Measurements from ENCODE around the gene RASGEF1B.

RASGEF1B gene

DNA sequence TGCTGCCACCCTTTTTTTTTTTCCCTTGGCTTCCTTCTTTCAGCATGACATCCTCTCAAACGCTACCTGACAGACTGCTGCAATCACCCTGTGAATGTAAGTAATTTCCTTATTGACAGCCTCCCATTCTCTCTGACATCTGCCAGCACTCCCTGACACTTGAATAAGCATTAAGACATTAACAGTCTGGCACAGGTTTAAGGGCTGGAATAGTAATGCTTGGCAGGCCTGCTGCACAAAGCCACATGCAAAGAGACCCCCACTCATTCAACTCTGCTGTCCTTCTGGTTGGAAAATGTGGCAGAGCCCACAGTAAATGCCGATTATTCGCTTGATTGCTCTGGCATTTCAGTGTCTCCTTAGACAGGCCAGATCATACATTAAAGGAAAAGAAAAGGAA is 28.1 kb upstream of the RASGEF1B start:
- no peak overlapping the region for H3K4me3 ChIP-seq (ENCODE audit: low read depth, low read length)
- TF ChIP-seq, protein P1, sequence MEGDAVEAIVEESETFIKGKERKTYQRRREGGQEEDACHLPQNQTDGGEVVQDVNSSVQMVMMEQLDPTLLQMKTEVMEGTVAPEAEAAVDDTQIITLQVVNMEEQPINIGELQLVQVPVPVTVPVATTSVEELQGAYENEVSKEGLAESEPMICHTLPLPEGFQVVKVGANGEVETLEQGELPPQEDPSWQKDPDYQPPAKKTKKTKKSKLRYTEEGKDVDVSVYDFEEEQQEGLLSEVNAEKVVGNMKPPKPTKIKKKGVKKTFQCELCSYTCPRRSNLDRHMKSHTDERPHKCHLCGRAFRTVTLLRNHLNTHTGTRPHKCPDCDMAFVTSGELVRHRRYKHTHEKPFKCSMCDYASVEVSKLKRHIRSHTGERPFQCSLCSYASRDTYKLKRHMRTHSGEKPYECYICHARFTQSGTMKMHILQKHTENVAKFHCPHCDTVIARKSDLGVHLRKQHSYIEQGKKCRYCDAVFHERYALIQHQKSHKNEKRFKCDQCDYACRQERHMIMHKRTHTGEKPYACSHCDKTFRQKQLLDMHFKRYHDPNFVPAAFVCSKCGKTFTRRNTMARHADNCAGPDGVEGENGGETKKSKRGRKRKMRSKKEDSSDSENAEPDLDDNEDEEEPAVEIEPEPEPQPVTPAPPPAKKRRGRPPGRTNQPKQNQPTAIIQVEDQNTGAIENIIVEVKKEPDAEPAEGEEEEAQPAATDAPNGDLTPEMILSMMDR (conservative IDR thresholded peaks at IDR 0.05; ENCODE audit: low read depth, low read length), result no peak
- no peak for DNase-seq (ENCODE audit: low read depth)

DNA sequence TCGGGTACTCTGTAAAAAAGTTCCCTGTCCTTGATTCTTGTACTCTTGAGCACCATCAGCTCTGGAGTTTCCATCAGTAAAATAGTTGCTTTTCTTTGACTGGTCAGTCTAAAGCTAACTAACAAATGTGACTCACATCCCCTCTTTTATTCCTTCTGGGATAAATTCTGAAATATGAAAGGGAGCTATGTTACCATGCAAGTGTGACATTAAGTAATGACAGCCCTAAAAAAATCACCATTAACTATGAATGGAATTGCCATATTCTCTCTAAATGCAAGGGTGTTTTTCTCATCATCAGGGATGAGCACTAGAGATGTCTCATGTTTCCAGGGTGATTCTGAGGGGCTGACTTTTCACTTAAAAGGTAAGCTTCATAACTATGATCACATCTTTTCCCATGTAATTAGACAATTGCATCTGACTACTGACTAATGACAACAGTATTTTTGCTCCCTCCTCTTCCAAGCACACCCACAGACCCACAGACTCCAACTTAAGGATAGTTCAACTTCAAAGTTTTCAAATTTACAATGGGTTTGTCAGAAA is 26.9 kb upstream of the RASGEF1B start:
- H3K4me3 ChIP-seq (ENCODE audit: low read depth, low read length), result no peak overlapping the region
- DNase-seq (ENCODE audit: low read depth), result no peak
- TF ChIP-seq, protein P1 (conservative IDR thresholded peaks at IDR 0.05; ENCODE audit: low read depth, low read length), result no peak

DNA sequence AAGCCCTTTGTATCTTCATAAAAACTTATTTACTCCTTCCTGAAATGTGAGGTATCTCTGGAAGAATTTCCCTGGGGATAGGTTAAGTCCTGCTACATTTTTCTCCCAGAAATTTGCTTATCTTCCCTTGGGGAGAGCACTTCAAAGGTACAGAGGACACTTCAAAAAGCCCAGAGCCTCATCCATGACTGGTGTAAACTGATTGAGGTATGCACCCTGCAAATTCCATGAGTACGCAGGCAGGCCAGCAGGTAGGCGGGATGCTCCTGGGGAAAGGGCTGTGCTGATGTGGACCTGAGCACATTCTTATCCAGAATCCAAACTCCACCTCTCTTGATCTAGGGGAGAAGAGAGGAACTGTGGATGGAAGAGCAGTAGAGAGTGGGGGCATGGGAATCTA is 26.3 kb upstream of the RASGEF1B start:
- no peak for DNase-seq (ENCODE audit: low read depth)
- TF ChIP-seq, protein P1 (conservative IDR thresholded peaks at IDR 0.05; ENCODE audit: low read depth, low read length), result no peak
- H3K4me3 ChIP-seq (ENCODE audit: low read depth, low read length), result no peak overlapping the region

GRCh38 chr4:81495345-81495744 is 23.6 kb upstream of the RASGEF1B start:
- DNase-seq (ENCODE audit: low read depth), result no peak
- H3K4me3 ChIP-seq (ENCODE audit: low read depth, low read length), result no peak overlapping the region
- TF ChIP-seq, protein P1 (conservative IDR thresholded peaks at IDR 0.05; ENCODE audit: low read depth, low read length), result no peak

GRCh38 chr4:81494031-81494431 is 22.3 kb upstream of the RASGEF1B start:
- peak; percentile 31 for DNase-seq (ENCODE audit: low read depth)

GRCh38 chr4:81492606-81493230 is 21.0 kb upstream of the RASGEF1B start:
- H3K4me3 ChIP-seq (ENCODE audit: low read depth, low read length), result no peak overlapping the region
- TF ChIP-seq, protein P1 (conservative IDR thresholded peaks at IDR 0.05; ENCODE audit: low read depth, low read length), result no peak
- no peak for DNase-seq (ENCODE audit: low read depth)

More at GRCh38 chr4:81494031-81494431, 22.3 kb upstream of the RASGEF1B start:
- H3K4me3 ChIP-seq (ENCODE audit: low read depth, low read length), result no peak overlapping the region
- TF ChIP-seq, protein P1 (conservative IDR thresholded peaks at IDR 0.05; ENCODE audit: low read depth, low read length), result no peak

DNA sequence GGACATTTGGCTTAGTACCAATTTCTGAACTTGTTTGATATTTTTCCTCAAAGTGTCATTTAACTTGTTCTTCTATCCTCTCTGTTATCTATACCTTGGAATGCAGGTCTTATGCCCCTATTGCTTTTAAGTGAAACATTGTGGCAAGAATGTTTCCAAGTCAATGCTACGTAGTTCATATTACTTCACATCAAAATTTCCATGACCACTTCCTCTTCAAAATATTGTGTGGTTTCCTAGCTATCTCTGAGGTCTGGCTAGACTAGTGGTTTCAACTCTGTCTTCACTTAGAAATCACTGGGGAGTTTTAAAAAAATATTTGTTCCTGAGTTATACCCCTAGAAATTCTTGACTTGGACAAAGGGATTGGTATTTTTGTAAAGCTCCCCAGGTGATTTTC is 20.2 kb upstream of the RASGEF1B start:
- DNase-seq (ENCODE audit: low read depth), result peak; percentile 62
- TF ChIP-seq, protein P1 (conservative IDR thresholded peaks at IDR 0.05; ENCODE audit: low read depth, low read length), result no peak
- H3K4me3 ChIP-seq (ENCODE audit: low read depth, low read length), result no peak overlapping the region

All from choroid plexus epithelial cell (primary cell).